OCI-LY1 (cell line): ENCODE data around the gene PRR5L.

ENCODE experiments used
- EZH2 ChIP-seq: fragments of 200-600 bp; sonication (generic), shearing (Covaris generic); IDR thresholded peaks from 2 replicates; pipeline ENCODE4 v1.8.0; 2017; ENCODE audit warnings: borderline replicate concordance, mixed run types, mild to moderate bottlenecking, antibody characterized with exemption, low read length, moderate library complexity, mixed read lengths
- TF ChIP-seq, protein P1 (sequence below): fragments of 200-600 bp; sonication (generic), shearing (Covaris generic); IDR thresholded peaks from 2 replicates; pipeline ENCODE4 v1.5.1; 2017; ENCODE audit warnings: mild to moderate bottlenecking, antibody characterized with exemption, low read length, moderate library complexity, mixed read lengths

DNA sequence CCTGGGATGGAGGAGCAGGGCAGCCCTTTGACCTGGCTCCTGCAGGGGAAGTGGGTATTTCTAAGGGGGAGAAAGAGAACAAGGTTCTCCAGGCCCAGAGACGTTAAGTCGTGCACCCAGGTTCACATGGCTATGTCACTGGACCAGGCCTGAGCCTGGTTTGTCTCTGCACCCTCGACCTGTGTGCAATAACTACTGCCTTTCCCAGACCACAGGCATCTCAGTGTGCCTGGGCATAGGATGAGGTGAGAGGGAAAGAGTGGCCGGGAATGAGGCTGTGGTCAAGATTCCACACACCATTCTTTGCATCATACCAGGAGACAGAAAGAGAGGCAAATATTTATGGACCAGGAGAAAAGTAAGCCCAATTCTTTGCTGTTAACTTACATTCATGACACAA, 66.8 kb downstream of the PRR5L start:
- TF ChIP-seq, protein P1, sequence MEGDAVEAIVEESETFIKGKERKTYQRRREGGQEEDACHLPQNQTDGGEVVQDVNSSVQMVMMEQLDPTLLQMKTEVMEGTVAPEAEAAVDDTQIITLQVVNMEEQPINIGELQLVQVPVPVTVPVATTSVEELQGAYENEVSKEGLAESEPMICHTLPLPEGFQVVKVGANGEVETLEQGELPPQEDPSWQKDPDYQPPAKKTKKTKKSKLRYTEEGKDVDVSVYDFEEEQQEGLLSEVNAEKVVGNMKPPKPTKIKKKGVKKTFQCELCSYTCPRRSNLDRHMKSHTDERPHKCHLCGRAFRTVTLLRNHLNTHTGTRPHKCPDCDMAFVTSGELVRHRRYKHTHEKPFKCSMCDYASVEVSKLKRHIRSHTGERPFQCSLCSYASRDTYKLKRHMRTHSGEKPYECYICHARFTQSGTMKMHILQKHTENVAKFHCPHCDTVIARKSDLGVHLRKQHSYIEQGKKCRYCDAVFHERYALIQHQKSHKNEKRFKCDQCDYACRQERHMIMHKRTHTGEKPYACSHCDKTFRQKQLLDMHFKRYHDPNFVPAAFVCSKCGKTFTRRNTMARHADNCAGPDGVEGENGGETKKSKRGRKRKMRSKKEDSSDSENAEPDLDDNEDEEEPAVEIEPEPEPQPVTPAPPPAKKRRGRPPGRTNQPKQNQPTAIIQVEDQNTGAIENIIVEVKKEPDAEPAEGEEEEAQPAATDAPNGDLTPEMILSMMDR = no peak
- TF ChIP-seq EZH2 = no peak
